HCT116 (cell line): ENCODE results near the gene MAP2K1.

Experiments used
- CTCF ChIP-seq, 3 experiments: fragments of 200-600 bp in 1 of 3; sonication (generic) in 1 of 3; IDR thresholded peaks in 2 of 3; conservative IDR thresholded peaks in 1 of 3; 2 replicates each; pipeline ENCODE4 v1.5.1; 2012 to 2017; ENCODE audit warnings: low read depth in 2 of 3, low read length in 2 of 3, antibody characterized with exemption in 1 of 3, borderline replicate concordance in 1 of 3, control low read depth in 1 of 3, mild to moderate bottlenecking in 1 of 3, mixed read lengths in 1 of 3, mixed run types in 1 of 3, moderate library complexity in 1 of 3; ENCODE audit not compliant: insufficient read depth in 1 of 3
- EGR1 ChIP-seq: IDR thresholded peaks from 2 replicates; pipeline ENCODE4 v1.6.1; 2012; ENCODE audit warnings: low read depth
- EZH2 ChIP-seq: fragments of 200-600 bp; sonication (generic); IDR thresholded peaks from 2 replicates; pipeline ENCODE4 v1.6.1; 2017; ENCODE audit warnings: antibody characterized with exemption, mixed run types
- SIN3A ChIP-seq: IDR thresholded peaks from 2 replicates; pipeline ENCODE4 v1.6.1; 2012; ENCODE audit warnings: low read depth

GRCh38 chr15:66503780-66504562, 117.3 kb downstream of the MAP2K1 start:
- no peak for TF ChIP-seq EZH2
- no peak for TF ChIP-seq CTCF (IDR thresholded peaks at IDR 0.05 in 2 of 3, conservative IDR thresholded peaks at IDR 0.05 in 1 of 3; ENCODE audit: borderline replicate concordance in 1 of 3, insufficient read depth in 1 of 3, low read depth in 2 of 3, low read length in 2 of 3)
- no peak for TF ChIP-seq EGR1
- no peak; the same call in 1 of the 2 replicates for TF ChIP-seq SIN3A
